Panc1 (cell line): ENCODE measurements around the gene IL17B. TPM values are rescaled to one million over a fixed set of nuclear protein-coding genes. Genes with fewer than 3 reads are reported as not detected.

Experiments
- ATAC-seq: fragments of 200-7000 bp; cut with Tn5 transposase; 2 replicates; pipeline ENCODE4 v1.9.1; 2020; ENCODE audit warnings: mild to moderate bottlenecking, moderate library complexity
- BruUV-seq: library from RNA; stranded (reverse); fragments of 400-500 nt; replicated peaks from 2 replicates; lab custom pipeline; 2021; lab: Mats Ljungman, UMichigan
- CTCF ChIA-PET: fragments of 300-600 bp; sonication (Branson Sonifier 250); formaldehyde crosslinking; loops from one replicate; lab custom pipeline; 2022; ENCODE audit warnings: antibody characterized with exemption; lab: Charles Lee
- POLR2A ChIA-PET: fragments of 300-600 bp; sonication (Branson Sonifier 250); formaldehyde crosslinking; loops from one replicate; lab custom pipeline; 2022; ENCODE audit warnings: antibody characterized with exemption; lab: Charles Lee
- DNase-seq: peaks from one replicate; pipeline ENCODE4 v3.0.0-alpha.2; 2010; ENCODE audit warnings: low read depth, low spot score
- H3K27ac ChIP-seq: 2 replicates; pipeline ENCODE4 v1.5.1; 2011; ENCODE audit warnings: mild to moderate bottlenecking, low read length, inconsistent platforms
- H3K27me3 ChIP-seq: fragments of 200-500 bp; sonication (Bioruptor generic); 2 replicates; pipeline ENCODE4 v1.6.0; 2014; ENCODE audit warnings: low read length, inconsistent platforms; ENCODE audit not compliant: control insufficient read depth, insufficient read depth
- H3K36me3 ChIP-seq: fragments of 200-500 bp; sonication (Bioruptor generic); 2 replicates; pipeline ENCODE4 v1.5.1; 2014; ENCODE audit warnings: inconsistent platforms, mild to moderate bottlenecking, low read length, moderate library complexity; ENCODE audit not compliant: control insufficient read depth, insufficient read depth
- H3K4me1 ChIP-seq: 2 replicates; pipeline ENCODE4 v1.5.1; 2011; ENCODE audit warnings: inconsistent platforms, mild to moderate bottlenecking, low read length, moderate library complexity; ENCODE audit not compliant: control insufficient read depth, insufficient read depth
- H3K4me3 ChIP-seq, 2 experiments: 2 replicates each; pipeline ENCODE4 v1.5.1; 2011 to 2012; ENCODE audit warnings: low read depth in 2 of 2, low read length in 2 of 2, mild to moderate bottlenecking in 2 of 2, inconsistent platforms in 1 of 2, moderate library complexity in 1 of 2
- H3K9me3 ChIP-seq: fragments of 200-500 bp; sonication (Bioruptor generic); 2 replicates; pipeline ENCODE4 v1.5.1; 2014; ENCODE audit warnings: low read depth, mild to moderate bottlenecking, inconsistent platforms, low read length, moderate library complexity; ENCODE audit not compliant: control insufficient read depth, insufficient read depth
- CTCF ChIP-seq: fragments of 450-650 bp; IDR thresholded peaks from 2 replicates; pipeline ENCODE4 v1.5.1; 2017; ENCODE audit warnings: mild to moderate bottlenecking
- POLR2AphosphoS5 ChIP-seq: IDR thresholded peaks from 2 replicates; pipeline ENCODE4 v1.6.1; 2012; ENCODE audit warnings: mild to moderate bottlenecking, low read depth, low read length, moderate library complexity
- REST ChIP-seq, 2 experiments: IDR thresholded peaks; 2 replicates each; pipeline ENCODE4 v1.6.1; 2011 to 2012; ENCODE audit warnings: low read depth in 2 of 2, control low read depth in 1 of 2, low read length in 1 of 2, mild to moderate bottlenecking in 1 of 2, moderate library complexity in 1 of 2; ENCODE audit not compliant: insufficient read depth in 1 of 2
- SIN3A ChIP-seq: IDR thresholded peaks from 2 replicates; pipeline ENCODE4 v1.6.1; 2012; ENCODE audit warnings: low read depth, mild to moderate bottlenecking, low read length, moderate library complexity, borderline replicate concordance; ENCODE audit not compliant: insufficient read depth
- TCF7L2 ChIP-seq: IDR thresholded peaks from 2 replicates; pipeline ENCODE4 v1.6.1; 2011; ENCODE audit warnings: mild to moderate bottlenecking, low read depth, low read length, inconsistent platforms
- in situ Hi-C: cut with HindIII; loops from 2 replicates; pipeline ENCODE4 v1.10.0; 2016; ENCODE audit warnings: low sequenced_read_pairs, low pct_unique_long_range_greater_than_20kb
- intact Hi-C: fragments of 100-400 bp; cut with micrococcal nuclease; formaldehyde crosslinking; loops from one replicate; pipeline ENCODE4 v1.10.0; 2022; ENCODE audit not compliant: unreplicated experiment
- total RNA-seq: library from RNA; stranded (reverse); gene quantifications from one replicate; pipeline ENCODE4 v1.2.1, GENCODE V29; 2021; ENCODE audit not compliant: unreplicated experiment

IL17B gene
- total RNA-seq, 1 experiment from 2014 or later, result not detected

GRCh38 chr5:149416987-149417710 lies 38.1 kb upstream of the IL17B start:
- intact Hi-C loops (no loop called here), in situ Hi-C loops (no loop called here)
- Histone ChIP-seq H3K4me3 (no peak overlapping the region), H3K4me1 (no peaks in the 10 kb centered on the region), H3K27me3 (no peaks in the 10 kb centered on the region), H3K36me3 (no peaks in the 10 kb centered on the region), H3K27ac (no peak overlapping the region), H3K9me3 (no peaks in the 10 kb centered on the region)
- BruUV-seq, result no TSS peak
- ChIA-PET POLR2A (no interaction called here), CTCF (no interaction called here)
- DNase-seq (no peak), ATAC-seq (no peak)
- TF ChIP-seq TCF7L2, result no peak
- no peak for TF ChIP-seq CTCF
- no peak for TF ChIP-seq POLR2AphosphoS5
- TF ChIP-seq REST (IDR thresholded peaks at IDR 0.05; ENCODE audit: insufficient read depth in 1 of 2, low read depth in 2 of 2, low read length in 1 of 2), result no peak
- TF ChIP-seq SIN3A, result no peak

- intact Hi-C loops, result no loop called here
- TF ChIP-seq SIN3A (no peak), POLR2AphosphoS5 (no peak), CTCF (no peak), REST (IDR thresholded peaks at IDR 0.05; ENCODE audit: insufficient read depth in 1 of 2, low read depth in 2 of 2, low read length in 1 of 2) (no peak), TCF7L2 (no peak)
- Histone ChIP-seq H3K27ac (no peak overlapping the region), H3K27me3 (no peaks in the 10 kb centered on the region), H3K9me3 (no peaks in the 10 kb centered on the region), H3K4me3 (no peak overlapping the region), H3K36me3 (no peaks in the 10 kb centered on the region), H3K4me1 (no peaks in the 10 kb centered on the region)
- ChIA-PET POLR2A (no interaction called here), CTCF (no interaction called here)
- DNase-seq (no peak), ATAC-seq (no peak)
- BruUV-seq, result no TSS peak
- in situ Hi-C loops, result no loop called here
These were observed 36.2 kb upstream of the IL17B start for GRCh38 chr5:149415066-149415967.
